Fibroblast of skin of right biceps (primary cell): ENCODE measurements around the gene PTPRCAP.

Experiments used
- DNase-seq: peaks from one replicate; pipeline ENCODE4 v3.0.0-alpha.2; 2013

Gene PTPRCAP

GRCh38 chr11:67393437-67393836, 44.0 kb downstream of the PTPRCAP start:
- no peak for DNase-seq

GRCh38 chr11:67392183-67392715, 45.2 kb downstream of the PTPRCAP start:
- no peak for DNase-seq

GRCh38 chr11:67391304-67392182, 45.9 kb downstream of the PTPRCAP start, which contains the start of gene RAD9A:
RAD9A (plus strand) TSS chr11:67391986; CDS start chr11:67392045, 59 bp downstream.
- DNase-seq, result peak; percentile 94

- no peak for DNase-seq
Measured at GRCh38 chr11:67390947-67391303, 46.6 kb downstream of the PTPRCAP start.

GRCh38 chr11:67389477-67389876, 48.0 kb downstream of the PTPRCAP start:
- DNase-seq, result no peak

- no peak for DNase-seq
Measured at GRCh38 chr11:67387518-67387917, 50.0 kb downstream of the PTPRCAP start.

GRCh38 chr11:67387069-67387468, 50.4 kb downstream of the PTPRCAP start:
- no peak for DNase-seq
